G401 (cell line): ENCODE measurements around the gene TNIP1. TPM values are rescaled to one million over a fixed set of nuclear protein-coding genes. Genes with fewer than 3 reads are reported as not detected.

Experiments used
- DNase-seq: peaks from one replicate; pipeline ENCODE4 v3.0.0-alpha.2; 2015; ENCODE audit warnings: low spot score
- in situ Hi-C: cut with HindIII; loops from 2 replicates; pipeline ENCODE4 v1.10.0; 2016; ENCODE audit warnings: low sequenced_read_pairs, mixed read lengths
- total RNA-seq: library from RNA; depleted of rRNA; stranded (reverse); fragments of >200 nt; shearing (Covaris generic); gene quantifications from 2 replicates; pipeline ENCODE4 v1.2.3, GENCODE V29; 2014

Gene TNIP1
- total RNA-seq, 1 experiment from 2014 or later = 40.4 TPM

GRCh38 chr5:151088986-151089385 is 8.2 kb upstream of the TNIP1 start:
- no peak for DNase-seq
- in situ Hi-C loops = no loop called here

GRCh38 chr5:151087486-151087885 is 6.7 kb upstream of the TNIP1 start:
- DNase-seq = no peak
- in situ Hi-C loops = no loop called here

GRCh38 chr5:151086905-151087360 is 6.1 kb upstream of the TNIP1 start:
- no peak for DNase-seq

GRCh38 chr5:151086192-151086869 is 5.5 kb upstream of the TNIP1 start:
- no peak for DNase-seq
- in situ Hi-C loops = no loop called here

More at GRCh38 chr5:151086905-151087360, 6.1 kb upstream of the TNIP1 start:
- in situ Hi-C loops = no loop called here

GRCh38 chr5:151085517-151086041 is 4.7 kb upstream of the TNIP1 start:
- in situ Hi-C loops = no loop called here

GRCh38 chr5:151084363-151084762 is 3.5 kb upstream of the TNIP1 start:
- no peak for DNase-seq
- in situ Hi-C loops = no loop called here

More at GRCh38 chr5:151085517-151086041, 4.7 kb upstream of the TNIP1 start:
- DNase-seq = no peak

- no peak for DNase-seq
- in situ Hi-C loops = no loop called here
These were observed 2.3 kb upstream of the TNIP1 start for GRCh38 chr5:151083081-151083676.

- peak; percentile 50 for DNase-seq
- in situ Hi-C loops = no loop called here
These were observed 1.6 kb upstream of the TNIP1 start for GRCh38 chr5:151082282-151082902.

GRCh38 chr5:151081431-151082281 is 822 bp upstream of the TNIP1 start:
- in situ Hi-C loops = no loop called here
- DNase-seq = no peak

- in situ Hi-C loops = no loop called here
- DNase-seq = peak; percentile 55
These were observed 809 bp downstream of the TNIP1 start for GRCh38 chr5:151079838-151080612.

GRCh38 chr5:151078490-151079262 is 2.2 kb downstream of the TNIP1 start:
- in situ Hi-C loops = no loop called here

GRCh38 chr5:151077967-151078366 is 2.9 kb downstream of the TNIP1 start:
- DNase-seq = no peak
- in situ Hi-C loops = no loop called here

More at GRCh38 chr5:151078490-151079262, 2.2 kb downstream of the TNIP1 start:
- no peak for DNase-seq

- no peak for DNase-seq
- in situ Hi-C loops = no loop called here
These were observed 3.4 kb downstream of the TNIP1 start for GRCh38 chr5:151077419-151077818.

GRCh38 chr5:151076616-151077015 is 4.2 kb downstream of the TNIP1 start:
- in situ Hi-C loops = no loop called here

GRCh38 chr5:151075698-151076331 is 5.0 kb downstream of the TNIP1 start:
- in situ Hi-C loops = no loop called here

More at GRCh38 chr5:151076616-151077015, 4.2 kb downstream of the TNIP1 start:
- DNase-seq = no peak

GRCh38 chr5:151074557-151074956 is 6.3 kb downstream of the TNIP1 start:
- in situ Hi-C loops = no loop called here
- no peak for DNase-seq

More at GRCh38 chr5:151075698-151076331, 5.0 kb downstream of the TNIP1 start:
- DNase-seq = no peak

GRCh38 chr5:151073280-151073679 is 7.6 kb downstream of the TNIP1 start:
- in situ Hi-C loops = no loop called here
- DNase-seq = no peak
